GM18951 (cell line): ENCODE measurements around the gene KDM4B.
A peak's percentile ranks its signal among the peaks of the same experiment; 100 is the strongest.
"Not testable (repeated sequence)": the region's sequence is repeated elsewhere in the genome, so short reads cannot be mapped to it uniquely, and the experiment has no call there.

Source experiments
- POLR2A ChIP-seq: IDR thresholded peaks from 4 replicates; pipeline ENCODE4 v1.6.1; 2011; ENCODE audit warnings: mild to moderate bottlenecking; ENCODE audit not compliant: insufficient read length, insufficient read depth; ENCODE audit errors: extremely low read depth
- in situ Hi-C: fragments of 300-500 bp; cut with MboI; formaldehyde crosslinking; loops from one replicate; pipeline ENCODE4 v1.12.0; 2022; ENCODE audit warnings: low sequenced_read_pairs, mixed read lengths, inconsistent platforms; ENCODE audit not compliant: unreplicated experiment

Gene KDM4B

GRCh38 chr19:4968462-4969291, at the start of gene KDM4B:
Gene KDM4B (plus strand): TSS chr19:4969113. CDS start chr19:5032891, 63,778 bp downstream.
- in situ Hi-C loops = no loop called here
- TF ChIP-seq POLR2A = peak; percentile 99

GRCh38 chr19:4922530-4923275, 46.2 kb upstream of the KDM4B start:
- in situ Hi-C loops = no loop called here
- TF ChIP-seq POLR2A = no peak

- in situ Hi-C loops = no loop called here
- no peak for TF ChIP-seq POLR2A
Measured at GRCh38 chr19:4923276-4923747, 45.6 kb upstream of the KDM4B start.

- TF ChIP-seq POLR2A = no peak
- in situ Hi-C loops = no loop called here
Measured at GRCh38 chr19:4929186-4929585, 39.7 kb upstream of the KDM4B start.

- in situ Hi-C loops = no loop called here
- TF ChIP-seq POLR2A = no peak
Measured at GRCh38 chr19:4930664-4931063, 38.2 kb upstream of the KDM4B start.

- in situ Hi-C loops = no loop called here
- no peak for TF ChIP-seq POLR2A
Measured at GRCh38 chr19:4932711-4933110, 36.2 kb upstream of the KDM4B start.

- no peak for TF ChIP-seq POLR2A
- in situ Hi-C loops = no loop called here
Measured at GRCh38 chr19:4933528-4933927, 35.4 kb upstream of the KDM4B start.

GRCh38 chr19:4935444-4935843, 33.5 kb upstream of the KDM4B start:
- in situ Hi-C loops = no loop called here

GRCh38 chr19:4937060-4937459, 31.9 kb upstream of the KDM4B start:
- TF ChIP-seq POLR2A = no peak
- in situ Hi-C loops = no loop called here

More at GRCh38 chr19:4935444-4935843, 33.5 kb upstream of the KDM4B start:
- no peak for TF ChIP-seq POLR2A

GRCh38 chr19:4938461-4938860, 30.5 kb upstream of the KDM4B start:
- in situ Hi-C loops = not testable (repeated sequence)

- in situ Hi-C loops = no loop called here
Measured at GRCh38 chr19:4939466-4939865, 29.4 kb upstream of the KDM4B start.

GRCh38 chr19:4941638-4942169, 27.2 kb upstream of the KDM4B start:
- in situ Hi-C loops = not testable (repeated sequence)

More at GRCh38 chr19:4939466-4939865, 29.4 kb upstream of the KDM4B start:
- no peak for TF ChIP-seq POLR2A

- in situ Hi-C loops = not testable (repeated sequence)
Measured at GRCh38 chr19:4950650-4951049, 18.3 kb upstream of the KDM4B start.

- in situ Hi-C loops = no loop called here
- no peak for TF ChIP-seq POLR2A
Measured at GRCh38 chr19:4951656-4952055, 17.3 kb upstream of the KDM4B start.

- in situ Hi-C loops = no loop called here
- TF ChIP-seq POLR2A = no peak
Measured at GRCh38 chr19:4952945-4953344, 16.0 kb upstream of the KDM4B start.

GRCh38 chr19:4954320-4955149, 14.4 kb upstream of the KDM4B start:
- in situ Hi-C loops = not testable (repeated sequence)
